ENCODE data around the gene TPST2. TPM values are rescaled to one million over a fixed set of nuclear protein-coding genes. Genes with fewer than 3 reads are reported as not detected.
A peak's percentile ranks its signal among the peaks of the same experiment; 100 is the strongest.

The TPST2 gene
- total RNA-seq, 2 experiments from 2014 or later, result 7.2 to 7.4 TPM

DNA sequence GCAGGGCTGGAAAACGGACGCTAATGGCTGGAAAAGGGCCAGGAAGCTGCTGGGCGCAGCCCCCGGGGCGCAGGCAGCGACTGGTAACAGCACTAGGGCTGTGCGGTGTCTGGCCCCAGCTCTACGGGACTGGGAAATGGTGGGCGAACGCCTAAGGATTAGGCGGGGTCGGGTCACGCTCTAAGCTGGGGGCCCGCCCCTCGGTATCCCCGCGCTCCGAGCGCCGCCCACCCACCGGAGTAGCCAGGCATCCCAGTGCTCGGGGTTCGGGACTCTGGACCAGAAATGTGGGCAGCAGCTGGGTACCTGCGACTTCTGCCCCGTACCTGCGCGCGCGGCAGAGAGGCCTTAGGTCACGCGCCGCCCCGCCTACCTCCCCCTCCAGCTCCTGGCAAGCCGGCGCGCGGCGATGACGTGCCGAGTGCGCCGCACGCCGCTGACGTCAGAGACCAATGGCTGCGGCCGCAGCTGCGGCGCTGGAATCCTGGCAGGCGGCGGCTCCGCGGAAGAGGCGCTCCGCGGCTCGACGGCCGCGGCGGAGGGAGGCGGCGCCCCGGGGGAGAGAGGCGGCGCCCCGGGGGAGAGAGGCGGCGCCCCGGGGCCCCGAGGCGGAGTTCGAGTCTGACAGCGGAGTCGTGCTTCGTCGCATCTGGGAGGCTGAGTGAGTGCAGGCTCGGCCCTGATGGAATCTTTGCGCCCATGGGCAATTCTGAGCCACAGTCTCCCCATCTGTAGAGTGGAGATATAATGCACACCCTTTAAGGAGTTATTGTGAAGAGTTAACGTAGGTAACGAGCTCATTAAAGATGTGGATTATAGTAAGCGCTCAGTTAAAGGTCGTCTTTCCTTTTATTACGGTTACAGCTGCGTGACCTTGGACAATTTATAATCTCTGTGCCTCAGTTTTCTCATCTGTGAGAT, 106.2 kb downstream of the TPST2 start, which contains the start of the genes HPS4 and SRRD:
Gene HPS4 (minus strand): TSS at position 345 of the 921 bp plus-strand sequence. CDS start 2,021 bp downstream, outside the sequence.
Gene SRRD (plus strand): TSS at position 439 of the 921 bp plus-strand sequence. CDS start 14 bp downstream, at position 453.
- no peaks in the 10 kb centered on the region for H3K27me3 Mint-ChIP-seq
- no peaks in the 10 kb centered on the region for H3K9me3 ChIP-seq (ENCODE audit: control insufficient read depth in 1 of 2, insufficient read depth in 1 of 2, low read length in 2 of 2)
- peak within 1 kb of the TSS; percentile 76 for H3K4me3 ChIP-seq (ENCODE audit: low read length)
- DNase-seq (peak; percentile 86 to 98 (median 91)), ATAC-seq (ENCODE audit: poor library complexity) (peak; percentile 79)
- peaks cover 51% of the 10 kb centered on the region for H3K36me3 Mint-ChIP-seq (ENCODE audit: low read depth)
- peak within 1 kb of the TSS; percentile 94 for H3K27ac Mint-ChIP-seq
- intact Hi-C loops (cut with DNase I, micrococcal nuclease), result loop anchor here (1.0 to 5.0 kb wide), 6 partner anchors 29 to 1434 kb away; partner anchors contain the start of genes TPST2 (in 2 of the 2), ASPHD2 (in 1 of the 2), PITPNB (in 1 of the 2) and TFIP11 (in 1 of the 2)
- peak within 1 kb of the TSS; percentile 86 to 92 for H3K27ac ChIP-seq (ENCODE audit: low read depth in 1 of 2, low read length in 2 of 2)
- H3K9me3 Mint-ChIP-seq, result no peaks in the 10 kb centered on the region
- peaks cover 57% of the 10 kb centered on the region for H3K4me1 ChIP-seq (ENCODE audit: insufficient read depth, low read length)
- TF ChIP-seq, protein P1, sequence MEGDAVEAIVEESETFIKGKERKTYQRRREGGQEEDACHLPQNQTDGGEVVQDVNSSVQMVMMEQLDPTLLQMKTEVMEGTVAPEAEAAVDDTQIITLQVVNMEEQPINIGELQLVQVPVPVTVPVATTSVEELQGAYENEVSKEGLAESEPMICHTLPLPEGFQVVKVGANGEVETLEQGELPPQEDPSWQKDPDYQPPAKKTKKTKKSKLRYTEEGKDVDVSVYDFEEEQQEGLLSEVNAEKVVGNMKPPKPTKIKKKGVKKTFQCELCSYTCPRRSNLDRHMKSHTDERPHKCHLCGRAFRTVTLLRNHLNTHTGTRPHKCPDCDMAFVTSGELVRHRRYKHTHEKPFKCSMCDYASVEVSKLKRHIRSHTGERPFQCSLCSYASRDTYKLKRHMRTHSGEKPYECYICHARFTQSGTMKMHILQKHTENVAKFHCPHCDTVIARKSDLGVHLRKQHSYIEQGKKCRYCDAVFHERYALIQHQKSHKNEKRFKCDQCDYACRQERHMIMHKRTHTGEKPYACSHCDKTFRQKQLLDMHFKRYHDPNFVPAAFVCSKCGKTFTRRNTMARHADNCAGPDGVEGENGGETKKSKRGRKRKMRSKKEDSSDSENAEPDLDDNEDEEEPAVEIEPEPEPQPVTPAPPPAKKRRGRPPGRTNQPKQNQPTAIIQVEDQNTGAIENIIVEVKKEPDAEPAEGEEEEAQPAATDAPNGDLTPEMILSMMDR (IDR thresholded peaks at IDR 0.05), result no peak
- peaks cover 73% of the 10 kb centered on the region for H3K4me1 Mint-ChIP-seq (ENCODE audit: low read depth)
- H3K27me3 ChIP-seq (ENCODE audit: control insufficient read depth in 1 of 2, insufficient read depth in 2 of 2, low read length in 2 of 2), result no peaks in the 10 kb centered on the region
- ChIA-PET CTCF (interaction anchor here (0.6 to 1.2 kb wide), 4 partner anchors 19 to 190 kb away, joined by 3 to 5 read pairs (median 3); partner anchors contain the start of gene TFIP11), POLR2A (interaction anchor here (0.8 to 4.1 kb wide), 25 partner anchors 11 to 1435 kb away, joined by 3 to 71 read pairs (median 5); partner anchors contain the start of genes ASPHD2, MIAT, PITPNB and TFIP11)
- peak within 1 kb of the TSS; percentile 97 for H3K4me3 Mint-ChIP-seq
- peaks cover 15% of the 10 kb centered on the region for H3K36me3 ChIP-seq (ENCODE audit: insufficient read depth, low read length)

DNA sequence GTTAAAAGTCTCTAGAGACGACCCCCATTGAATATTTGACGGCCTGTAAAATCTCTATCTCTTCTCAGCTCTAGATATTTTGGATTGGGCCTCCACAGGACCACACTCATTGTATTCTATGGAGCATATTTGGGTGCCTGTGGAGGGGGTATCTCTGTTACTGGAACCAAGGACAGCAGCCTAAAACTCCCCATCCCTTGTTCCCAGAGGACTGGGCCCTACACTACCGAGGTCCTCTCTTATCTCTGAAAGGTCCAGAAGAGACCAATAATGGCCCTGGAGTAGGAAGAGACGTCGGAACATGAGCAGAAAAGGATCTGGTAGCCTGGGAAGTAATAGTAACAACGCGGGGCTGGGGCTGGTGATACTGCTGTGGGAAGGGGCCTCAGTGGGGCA, 106.9 kb downstream of the TPST2 start:
- intact Hi-C loops (cut with DNase I, micrococcal nuclease), result loop anchor here (1.0 to 5.0 kb wide), 6 partner anchors 29 to 1434 kb away; partner anchors contain the start of genes TPST2 (in 2 of the 2), ASPHD2 (in 1 of the 2), PITPNB (in 1 of the 2) and TFIP11 (in 1 of the 2)
- no peaks in the 10 kb centered on the region for H3K27me3 Mint-ChIP-seq
- peaks cover 59% of the 10 kb centered on the region for H3K4me1 ChIP-seq (ENCODE audit: insufficient read depth, low read length)
- peak overlapping the region; percentile 94 for H3K27ac Mint-ChIP-seq
- H3K27me3 ChIP-seq (ENCODE audit: control insufficient read depth in 1 of 2, insufficient read depth in 2 of 2, low read length in 2 of 2), result no peaks in the 10 kb centered on the region
- H3K27ac ChIP-seq (ENCODE audit: low read depth in 1 of 2, low read length in 2 of 2), result peak overlapping the region; percentile 86 to 92
- ChIA-PET CTCF (interaction anchor here (0.9 to 1.2 kb wide), 2 partner anchors 29 to 191 kb away, joined by 3 to 5 read pairs; partner anchors contain the start of gene TFIP11), POLR2A (interaction anchor here (0.8 to 4.1 kb wide), 24 partner anchors 12 to 1436 kb away, joined by 3 to 71 read pairs (median 5); partner anchors contain the start of genes ASPHD2, MIAT, PITPNB and TFIP11)
- no peaks in the 10 kb centered on the region for H3K9me3 Mint-ChIP-seq
- DNase-seq, result no peak
- peak overlapping the region; percentile 97 for H3K4me3 Mint-ChIP-seq
- peaks cover 75% of the 10 kb centered on the region for H3K4me1 Mint-ChIP-seq (ENCODE audit: low read depth)
- H3K36me3 ChIP-seq (ENCODE audit: insufficient read depth, low read length), result peaks cover 9% of the 10 kb centered on the region
- H3K36me3 Mint-ChIP-seq (ENCODE audit: low read depth), result peaks cover 46% of the 10 kb centered on the region
- ATAC-seq (ENCODE audit: poor library complexity), result no peak
- H3K9me3 ChIP-seq (ENCODE audit: control insufficient read depth in 1 of 2, insufficient read depth in 1 of 2, low read length in 2 of 2), result no peaks in the 10 kb centered on the region
- peak overlapping the region; percentile 76 for H3K4me3 ChIP-seq (ENCODE audit: low read length)
- TF ChIP-seq, protein P1 (IDR thresholded peaks at IDR 0.05), result no peak

DNA sequence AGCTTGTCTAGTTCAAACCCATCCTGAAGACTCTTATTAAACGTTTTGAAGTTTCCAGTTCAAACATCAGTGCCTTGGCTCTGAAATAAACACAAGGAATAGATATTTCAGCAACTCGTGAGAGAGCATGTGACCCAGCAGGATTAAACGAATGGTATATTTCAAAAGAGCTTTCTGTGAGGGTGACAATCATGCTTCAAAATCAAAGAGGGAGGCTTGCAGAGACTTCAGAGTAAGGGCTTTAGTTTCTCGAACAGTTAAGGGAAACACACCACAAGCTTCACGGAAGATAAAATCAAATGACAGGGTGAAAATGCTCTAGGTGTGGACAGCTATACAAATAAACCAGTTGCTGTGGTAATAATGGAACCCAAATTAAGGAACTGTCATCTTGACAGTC, 107.8 kb downstream of the TPST2 start:
- TF ChIP-seq, protein P1 (IDR thresholded peaks at IDR 0.05), result no peak
- peaks cover 84% of the 10 kb centered on the region for H3K4me1 Mint-ChIP-seq (ENCODE audit: low read depth)
- H3K27me3 ChIP-seq (ENCODE audit: control insufficient read depth in 1 of 2, insufficient read depth in 2 of 2, low read length in 2 of 2), result no peaks in the 10 kb centered on the region
- POLR2A ChIA-PET, result interaction anchor here (2.6 to 4.1 kb wide), 3 partner anchors 31 to 191 kb away, joined by 46 to 71 read pairs (median 54); partner anchors contain the start of genes ASPHD2 and TFIP11
- H3K27ac Mint-ChIP-seq, result peak overlapping the region; percentile 94
- intact Hi-C loops (cut with DNase I, micrococcal nuclease), result loop anchor here (2.0 to 5.0 kb wide), 3 partner anchors 51 to 1435 kb away; partner anchors contain the start of genes PITPNB (in 1 of the 2) and TPST2 (in 1 of the 2)
- H3K4me3 ChIP-seq (ENCODE audit: low read length), result no peak overlapping the region
- H3K4me1 ChIP-seq (ENCODE audit: insufficient read depth, low read length), result peaks cover 59% of the 10 kb centered on the region
- no peaks in the 10 kb centered on the region for H3K27me3 Mint-ChIP-seq
- H3K27ac ChIP-seq (ENCODE audit: low read depth in 1 of 2, low read length in 2 of 2), result no peak overlapping the region
- ATAC-seq (ENCODE audit: poor library complexity) (no peak), DNase-seq (no peak)
- H3K36me3 Mint-ChIP-seq (ENCODE audit: low read depth), result peaks cover 47% of the 10 kb centered on the region
- peak overlapping the region; percentile 97 for H3K4me3 Mint-ChIP-seq
- peaks cover 6% of the 10 kb centered on the region for H3K36me3 ChIP-seq (ENCODE audit: insufficient read depth, low read length)
- CTCF ChIA-PET, result interaction anchor here (1.0 kb wide), 1 partner anchor 21 kb away, joined by 3 read pairs; no protein-coding TSS in a partner anchor
- H3K9me3 ChIP-seq (ENCODE audit: control insufficient read depth in 1 of 2, insufficient read depth in 1 of 2, low read length in 2 of 2), result no peaks in the 10 kb centered on the region
- H3K9me3 Mint-ChIP-seq, result no peaks in the 10 kb centered on the region
